Keratinocyte (primary cell): ENCODE results near the gene CEP290. TPM values are rescaled to one million over a fixed set of nuclear protein-coding genes. Genes with fewer than 3 reads are reported as not detected.

Experiments used
- DNase-seq: peaks from one replicate; pipeline ENCODE4 v3.0.0-alpha.2; 2011; ENCODE audit warnings: low read depth, missing footprints, low spot score
- FAIRE-seq: peaks from 2 replicates; lab custom pipeline; 2011; peaks lifted over from hg19 to GRCh38; lab: Jason Lieb, UNC
- H2AFZ ChIP-seq: 2 replicates; pipeline ENCODE4 v1.6.0; 2012; ENCODE audit warnings: low read length, control low read depth, inconsistent platforms; ENCODE audit not compliant: control insufficient read depth
- H3K27ac ChIP-seq: 2 replicates; pipeline ENCODE4 v1.5.1; 2011; ENCODE audit warnings: low read length; ENCODE audit not compliant: control insufficient read depth, insufficient read depth
- H3K27me3 ChIP-seq: 3 replicates; pipeline ENCODE4 v1.6.0; 2011; ENCODE audit warnings: low read length; ENCODE audit not compliant: control insufficient read depth, insufficient read depth; ENCODE audit errors: extremely low read depth
- H3K36me3 ChIP-seq, 2 experiments: 2 replicates in 1 of 2; 3 replicates in 1 of 2; pipeline ENCODE4 v1.5.1; 2011; ENCODE audit warnings: low read length in 2 of 2, mild to moderate bottlenecking in 1 of 2; ENCODE audit not compliant: control insufficient read depth in 2 of 2, insufficient read depth in 2 of 2; ENCODE audit errors: extremely low read depth in 1 of 2
- H3K4me1 ChIP-seq: 3 replicates; pipeline ENCODE4 v1.5.1; 2011; ENCODE audit warnings: low read length; ENCODE audit not compliant: control insufficient read depth, insufficient read depth; ENCODE audit errors: extremely low read depth
- H3K4me2 ChIP-seq: 3 replicates; pipeline ENCODE4 v1.6.0; 2011; ENCODE audit warnings: low read depth, low read length; ENCODE audit not compliant: control insufficient read depth, insufficient read depth; ENCODE audit errors: extremely low read depth
- H3K4me3 ChIP-seq, 3 experiments: fragments of 200-600 bp in 1 of 3; sonication (generic) in 1 of 3; 2 replicates in 2 of 3; 3 replicates in 1 of 3; pipeline ENCODE4 v1.5.1; 2011 to 2016; ENCODE audit warnings: low read length in 3 of 3, mild to moderate bottlenecking in 3 of 3, control low read depth in 2 of 3, inconsistent platforms in 1 of 3, low read depth in 1 of 3, mixed read lengths in 1 of 3, mixed run types in 1 of 3, moderate library complexity in 1 of 3; ENCODE audit not compliant: control insufficient read depth in 2 of 3, insufficient read depth in 2 of 3; ENCODE audit errors: extremely low read depth in 1 of 3
- H3K79me2 ChIP-seq: 2 replicates; pipeline ENCODE4 v1.6.0; 2012; ENCODE audit warnings: low read length; ENCODE audit not compliant: control insufficient read depth, insufficient read depth
- H3K9ac ChIP-seq: 3 replicates; pipeline ENCODE4 v1.6.0; 2011; ENCODE audit warnings: low read length; ENCODE audit not compliant: control insufficient read depth, insufficient read depth; ENCODE audit errors: extremely low read depth
- H3K9me1 ChIP-seq: 3 replicates; pipeline ENCODE4 v1.6.0; 2011; ENCODE audit warnings: low read length; ENCODE audit not compliant: control insufficient read depth, insufficient read depth; ENCODE audit errors: extremely low read depth
- H3K9me3 ChIP-seq: 2 replicates; pipeline ENCODE4 v1.5.1; 2012; ENCODE audit warnings: low read depth, low read length; ENCODE audit not compliant: control insufficient read depth
- H4K20me1 ChIP-seq: 3 replicates; pipeline ENCODE4 v1.6.0; 2011; ENCODE audit warnings: low read length; ENCODE audit not compliant: control insufficient read depth, insufficient read depth; ENCODE audit errors: extremely low read depth
- CTCF ChIP-seq, 3 experiments: IDR thresholded peaks in 1 of 3; conservative IDR thresholded peaks in 1 of 3; optimal IDR thresholded peaks in 1 of 3; 2 replicates in 2 of 3; 3 replicates in 1 of 3; pipeline versions ENCODE3 to v1.5.1; 2011; ENCODE audit warnings: low read length in 3 of 3, mild to moderate bottlenecking in 3 of 3, moderate library complexity in 2 of 3, control low read depth in 1 of 3, inconsistent platforms in 1 of 3; ENCODE audit not compliant: insufficient read depth in 2 of 3; ENCODE audit errors: extremely low read depth in 1 of 3
- EZH2 ChIP-seq: IDR thresholded peaks from one replicate; pipeline ENCODE4 v1.6.1; 2012; ENCODE audit warnings: inconsistent platforms, mild to moderate bottlenecking, low read length, moderate library complexity
- dilution Hi-C: fragments of 300-500 bp; cut with MboI; formaldehyde crosslinking; loops from one replicate; pipeline ENCODE4 v1.7.0; 2020; ENCODE audit warnings: low sequenced_read_pairs; ENCODE audit not compliant: extremely low pct_ligation_motif_present
- polyA plus RNA-seq, 5 experiments: library from polyadenylated mRNA; depleted of rRNA in 3 of 5; stranded (reverse) in 3 of 5; stranded (forward) in 1 of 5; unstranded in 1 of 5; fragments of >200 nt; gene quantifications; 1 replicate in 1 of 5; 2 replicates in 3 of 5; 3 replicates in 1 of 5; pipeline versions ENCODE4 v1.2.1 to v1.2.3, GENCODE V29; 2011 to 2012; ENCODE audit warnings: missing spikeins in 2 of 5, low read depth in 1 of 5, low replicate concordance in 1 of 5

Gene CEP290
- polyA plus RNA-seq, 1 donor (not counting 4 experiments of a cell fraction or from before 2014, with no cell fraction given): 5.6 TPM

- Histone ChIP-seq H3K79me2 (no peaks in the 10 kb centered on the region), H3K36me3 (peaks cover 0 to 5% of the 10 kb centered on the region in 2 experiments), H3K4me2 (no peak overlapping the region), H3K9me1 (no peaks in the 10 kb centered on the region), H3K4me3 (no peak overlapping the region), H3K9me3 (no peaks in the 10 kb centered on the region), H3K4me1 (no peaks in the 10 kb centered on the region), H3K27ac (no peak overlapping the region), H4K20me1 (no peaks in the 10 kb centered on the region), H3K27me3 (no peaks in the 10 kb centered on the region), H2AFZ (no peak overlapping the region), H3K9ac (no peak overlapping the region)
- peak; percentile 53 for FAIRE-seq
- TF ChIP-seq CTCF (optimal IDR thresholded peaks at IDR 0.05 in 1 of 3, IDR thresholded peaks at IDR 0.05 in 1 of 3, conservative IDR thresholded peaks at IDR 0.05 in 1 of 3; ENCODE audit: extremely low read depth in 1 of 3, insufficient read depth in 2 of 3, low read length in 3 of 3) (peak; percentile 57 to 68 (median 65)), EZH2 (no peak)
- dilution Hi-C loops: no loop called here
- DNase-seq: no peak
Observed at GRCh38 chr12:88052686-88053085, 89.2 kb downstream of the CEP290 start.

GRCh38 chr12:88044035-88044434, 97.9 kb downstream of the CEP290 start:
- DNase-seq: no peak
- Histone ChIP-seq H2AFZ (no peak overlapping the region), H4K20me1 (no peaks in the 10 kb centered on the region), H3K36me3 (peaks cover 16 to 18% of the 10 kb centered on the region in 2 experiments), H3K4me3 (no peak overlapping the region), H3K79me2 (peaks cover 31% of the 10 kb centered on the region), H3K9me3 (no peaks in the 10 kb centered on the region), H3K9ac (no peak overlapping the region), H3K4me1 (no peaks in the 10 kb centered on the region), H3K9me1 (no peaks in the 10 kb centered on the region), H3K27me3 (no peaks in the 10 kb centered on the region), H3K4me2 (no peak overlapping the region), H3K27ac (no peak overlapping the region)
- TF ChIP-seq EZH2: no peak
- no peak for TF ChIP-seq CTCF (optimal IDR thresholded peaks at IDR 0.05 in 1 of 3, IDR thresholded peaks at IDR 0.05 in 1 of 3, conservative IDR thresholded peaks at IDR 0.05 in 1 of 3; ENCODE audit: extremely low read depth in 1 of 3, insufficient read depth in 2 of 3, low read length in 3 of 3)
- no peak for FAIRE-seq
- dilution Hi-C loops: no loop called here
